Esophagus muscularis mucosa (tissue), 4 donors: Measurements from ENCODE around the gene HIRIP3. TPM values are rescaled to one million over a fixed set of nuclear protein-coding genes. Genes with fewer than 3 reads are reported as not detected.
"Not testable (repeated sequence)": the region's sequence is repeated elsewhere in the genome, so short reads cannot be mapped to it uniquely, and the experiment has no call there.

Experiments
- DNase-seq: peaks from one replicate; pipeline ENCODE4 v3.0.0-alpha.2; 2017; ENCODE audit errors: extremely low spot score
- H3K27ac ChIP-seq, 4 donors: fragments of 200-600 bp; sonication (generic); replicated peaks in 1 of 4; 1 replicate in 3 of 4; 2 replicates in 1 of 4; pipeline ENCODE4 v1.5.1; 2016 to 2019; ENCODE audit warnings: mild to moderate bottlenecking in 1 of 4
- H3K27me3 ChIP-seq, 4 donors: fragments of 200-600 bp; sonication (generic); one replicate each; pipeline versions ENCODE4 v1.5.1 to v1.6.0; 2016 to 2019
- H3K36me3 ChIP-seq, 4 donors: fragments of 200-600 bp; sonication (generic); one replicate each; pipeline ENCODE4 v1.5.1; 2016 to 2019
- H3K4me1 ChIP-seq, 4 donors: fragments of 200-600 bp; sonication (generic); one replicate each; pipeline ENCODE4 v1.5.1; 2016 to 2019
- H3K4me3 ChIP-seq, 4 donors: fragments of 200-600 bp; sonication (generic); 1 replicate in 2 of 4; 2 replicates in 2 of 4; pipeline ENCODE4 v1.5.1; 2016 to 2019; ENCODE audit warnings: mild to moderate bottlenecking in 4 of 4, moderate library complexity in 1 of 4
- H3K9me3 ChIP-seq, 4 donors: fragments of 200-600 bp; sonication (generic); 1 replicate in 3 of 4; 2 replicates in 1 of 4; pipeline ENCODE4 v1.5.1; 2016 to 2019
- CTCF ChIP-seq, 3 experiments: fragments of 200-600 bp in 2 of 3; fragments of 450-650 bp in 1 of 3; sonication (generic) in 2 of 3; IDR thresholded peaks; one replicate each; pipeline ENCODE4 v1.5.1; 2017 to 2019; ENCODE audit warnings: antibody characterized with exemption in 3 of 3, mild to moderate bottlenecking in 2 of 3, moderate library complexity in 1 of 3
- EP300 ChIP-seq: sonication (generic); formaldehyde crosslinking; IDR thresholded peaks from one replicate; pipeline ENCODE4 v1.6.1; 2017; ENCODE audit warnings: antibody characterized with exemption
- POLR2A ChIP-seq: fragments of 450-650 bp; IDR thresholded peaks from one replicate; pipeline ENCODE4 v1.6.1; 2017; ENCODE audit warnings: antibody characterized with exemption, moderate library complexity, mild to moderate bottlenecking, low read depth
- POLR2AphosphoS5 ChIP-seq, 2 donors: sonication (generic); formaldehyde crosslinking; IDR thresholded peaks; one replicate each; pipeline ENCODE4 v1.6.1; 2017; ENCODE audit warnings: antibody characterized with exemption in 2 of 2
- WGBS: methylation state at CpG from one replicate; pipeline ENCODE4 v1.1.5; 2018; 5-methylcytosine and 5-hydroxymethylcytosine counted together
- intact Hi-C: fragments of 100-400 bp; cut with DNase I; formaldehyde crosslinking; loops from one replicate; pipeline ENCODE4 v1.15.1; 2023
- total RNA-seq, 4 donors: library from RNA; depleted of rRNA; stranded (reverse); fragments of >200 nt; gene quantifications; one replicate each; pipeline versions ENCODE4 v1.1.0 to v1.2.1, GENCODE V29; 2016

The HIRIP3 gene
- total RNA-seq, 4 donors from 2014 or later, result 20.8 to 39.4 (median 22.1) TPM

- H3K27me3 ChIP-seq, result peaks cover 0 to 7% (median 1%) of the 10 kb centered on the region in 4 donors
- DNase-seq, result no peak
- WGBS, result 91% methylated on average over 2 of the region's 2 CpGs
- peaks cover 6 to 14% (median 13%) of the 10 kb centered on the region in 4 donors for H3K4me1 ChIP-seq
- no peaks in the 10 kb centered on the region for H3K9me3 ChIP-seq
- TF ChIP-seq POLR2A, result no peak
- no peak overlapping the region for H3K4me3 ChIP-seq
- intact Hi-C loops, result no loop called here
- no peak overlapping the region for H3K27ac ChIP-seq
- H3K36me3 ChIP-seq, result no peaks in the 10 kb centered on the region
Observed at GRCh38 chr16:30017277-30017656, 21.9 kb upstream of the HIRIP3 start.

DNA sequence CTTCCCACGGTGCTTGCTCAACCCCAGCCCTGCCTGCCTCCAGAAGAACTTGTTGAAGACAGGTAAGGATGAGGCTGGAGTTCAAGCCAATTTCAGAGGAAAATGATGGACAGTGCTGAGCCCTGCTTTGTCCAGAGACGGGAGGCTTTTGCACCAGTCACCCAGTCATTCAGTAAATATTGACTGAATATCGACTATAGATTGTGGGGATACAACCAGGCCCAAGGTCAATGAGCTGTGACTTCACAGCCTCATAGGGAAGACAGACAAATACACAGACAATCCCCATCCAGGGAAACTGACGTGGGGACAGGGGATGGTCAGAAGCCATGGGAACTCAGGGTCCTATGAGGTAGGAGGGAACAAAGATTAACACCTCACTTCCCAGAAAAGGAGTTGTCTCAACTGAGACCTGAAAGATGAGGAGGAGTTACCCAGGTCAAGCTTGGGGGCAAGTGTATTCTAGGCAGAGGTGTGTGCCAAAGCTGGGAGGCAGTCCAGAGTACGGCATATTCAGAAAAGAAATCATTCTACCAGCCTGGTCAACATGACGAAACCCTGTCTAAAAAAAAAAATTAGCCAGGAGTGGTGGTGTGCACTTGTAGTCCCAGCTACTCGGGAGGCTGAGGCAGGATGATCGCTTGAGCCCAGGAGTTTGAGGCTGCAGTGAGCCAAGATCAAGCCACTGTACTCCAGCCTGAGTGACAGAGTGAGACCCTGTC is 21.3 kb upstream of the HIRIP3 start:
- intact Hi-C loops, result no loop called here

DNA sequence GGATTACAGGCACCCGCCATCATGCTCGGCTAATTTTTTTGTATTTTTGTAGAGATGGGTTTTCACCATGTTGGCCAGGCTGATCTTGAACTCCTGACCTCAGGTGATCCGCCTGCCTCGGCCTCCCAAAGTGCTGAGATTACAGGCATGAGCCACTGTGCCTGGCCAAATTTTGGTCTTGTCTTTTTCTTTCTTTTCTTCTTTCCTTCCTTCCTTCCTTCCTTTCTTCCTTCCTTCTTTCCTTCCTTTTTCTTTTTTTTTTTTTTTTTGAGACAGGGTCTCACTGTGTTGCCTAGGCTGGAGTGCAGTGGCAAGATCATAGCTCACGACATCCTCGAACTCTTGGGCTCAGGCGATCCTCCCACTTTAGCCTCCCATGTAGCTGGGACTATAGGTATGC is 20.0 kb upstream of the HIRIP3 start:
- H3K4me3 ChIP-seq, H3K36me3 ChIP-seq, H3K27ac ChIP-seq, DNase-seq, intact Hi-C loops, H3K9me3 ChIP-seq: not testable (repeated sequence)
- Histone ChIP-seq H3K4me1 (peaks cover 13 to 14% (median 14%) of the 10 kb centered on the region in 4 donors), H3K27me3 (peaks cover 12 to 26% (median 19%) of the 10 kb centered on the region in 4 donors)
- 89% methylated on average over 7 of the region's 7 CpGs for WGBS

More for the DNA sequence above, 21.3 kb upstream of the HIRIP3 start:
- Histone ChIP-seq H3K27me3 (peaks cover 2 to 13% (median 7%) of the 10 kb centered on the region in 4 donors), H3K36me3 (no peaks in the 10 kb centered on the region), H3K27ac (no peak overlapping the region), H3K4me3 (no peak overlapping the region), H3K4me1 (peaks cover 6 to 13% (median 12%) of the 10 kb centered on the region in 4 donors), H3K9me3 (no peaks in the 10 kb centered on the region)
- DNase-seq, result no peak
- WGBS, result 68% methylated on average over 8 of the region's 8 CpGs
- TF ChIP-seq CTCF (IDR thresholded peaks at IDR 0.05) (no peak), POLR2A (no peak), POLR2AphosphoS5 (IDR thresholded peaks at IDR 0.05) (no peak), EP300 (no peak)

DNA sequence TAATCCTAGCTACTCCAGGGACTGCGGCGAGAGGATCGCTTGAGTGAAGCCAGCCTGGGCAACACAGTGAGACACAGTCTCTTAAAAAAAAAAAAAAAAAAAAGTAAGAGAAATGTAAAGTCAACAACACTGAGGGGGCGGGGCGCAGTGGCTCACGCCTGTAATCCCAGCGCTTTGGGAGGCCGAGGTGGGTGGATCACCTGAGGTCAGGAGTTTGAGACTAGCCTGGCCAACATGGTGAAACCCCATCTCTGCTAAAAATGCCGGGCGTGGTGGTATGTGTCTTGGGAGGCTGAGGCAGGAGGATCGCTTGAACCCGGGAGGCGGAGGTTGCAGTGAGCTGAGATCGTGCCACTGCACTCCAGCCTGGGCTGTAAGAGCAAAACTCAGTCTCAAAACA is 17.2 kb upstream of the HIRIP3 start:
- DNase-seq, intact Hi-C loops, H3K4me3 ChIP-seq, H3K27ac ChIP-seq, H3K9me3 ChIP-seq, H3K36me3 ChIP-seq: not testable (repeated sequence)
- 88% methylated on average over 14 of the region's 14 CpGs for WGBS
- peaks cover 12 to 54% (median 34%) of the 10 kb centered on the region in 4 donors for H3K27me3 ChIP-seq
- peaks cover 16 to 22% (median 20%) of the 10 kb centered on the region in 4 donors for H3K4me1 ChIP-seq

- Histone ChIP-seq H3K27me3 (peaks cover 12 to 60% (median 35%) of the 10 kb centered on the region in 4 donors), H3K4me3 (peak overlapping the region; percentile 44 to 57 (median 46))
- intact Hi-C loops, result no loop called here
Observed at GRCh38 chr16:30011714-30012504, 16.5 kb upstream of the HIRIP3 start.

More at GRCh38 chr16:30011714-30012504, 16.5 kb upstream of the HIRIP3 start:
- H3K27ac ChIP-seq, result no peak overlapping the region
- no peak for DNase-seq
- 33% methylated on average over 26 of the region's 31 CpGs for WGBS
- no peaks in the 10 kb centered on the region for H3K36me3 ChIP-seq
- no peak for TF ChIP-seq POLR2A
- no peak for TF ChIP-seq POLR2AphosphoS5 (IDR thresholded peaks at IDR 0.05)
- TF ChIP-seq EP300, result no peak
- no peak for TF ChIP-seq CTCF (IDR thresholded peaks at IDR 0.05)
- H3K4me1 ChIP-seq, result peaks cover 16 to 22% (median 20%) of the 10 kb centered on the region in 4 donors
- no peaks in the 10 kb centered on the region for H3K9me3 ChIP-seq
